Hematopoietic multipotent progenitor cell treated with erythropoietin and hydrocortisone succinate and interleukin-3 and kit ligand, for 15 days (in vitro differentiated cells): Measurements from ENCODE around the gene LIN37.
"Not testable (repeated sequence)": the region's sequence is repeated elsewhere in the genome, so short reads cannot be mapped to it uniquely, and the experiment has no call there.

Source experiments
- DNase-seq: peaks from one replicate; pipeline ENCODE4 v3.0.0-alpha.2; 2015; ENCODE audit warnings: low spot score

Gene LIN37

DNA sequence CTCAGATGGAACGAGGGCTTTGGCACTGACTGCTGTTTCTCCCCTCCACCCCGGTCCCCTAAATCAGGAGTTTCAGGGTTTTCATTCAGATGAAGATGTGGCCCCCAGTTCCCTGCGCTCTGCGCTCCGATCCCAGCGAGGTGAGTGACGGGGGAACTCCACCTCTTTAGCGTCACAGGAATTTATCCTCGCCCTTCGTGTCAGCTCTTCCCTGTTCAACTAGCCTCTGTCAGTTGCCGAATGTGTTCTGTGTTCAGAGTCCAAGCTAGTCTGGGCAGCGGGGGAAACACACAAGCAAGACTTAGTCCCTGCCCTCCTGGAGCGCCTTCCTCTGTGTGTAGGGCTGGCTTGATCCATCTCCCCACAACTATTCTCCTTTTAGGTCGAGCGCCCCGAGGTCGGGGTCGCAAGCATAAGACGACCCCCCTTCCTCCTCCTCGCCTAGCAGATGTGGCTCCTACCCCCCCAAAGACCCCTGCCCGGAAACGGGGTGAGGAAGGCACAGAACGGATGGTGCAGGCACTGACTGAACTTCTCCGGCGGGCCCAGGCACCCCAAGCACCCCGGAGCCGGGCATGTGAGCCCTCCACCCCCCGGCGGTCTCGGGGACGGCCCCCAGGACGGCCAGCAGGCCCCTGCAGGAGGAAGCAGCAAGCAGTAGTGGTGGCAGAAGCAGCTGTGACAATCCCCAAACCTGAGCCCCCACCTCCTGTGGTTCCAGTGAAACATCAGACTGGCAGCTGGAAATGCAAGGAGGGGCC is 28.8 kb upstream of the LIN37 start:
- no peak for DNase-seq

DNA sequence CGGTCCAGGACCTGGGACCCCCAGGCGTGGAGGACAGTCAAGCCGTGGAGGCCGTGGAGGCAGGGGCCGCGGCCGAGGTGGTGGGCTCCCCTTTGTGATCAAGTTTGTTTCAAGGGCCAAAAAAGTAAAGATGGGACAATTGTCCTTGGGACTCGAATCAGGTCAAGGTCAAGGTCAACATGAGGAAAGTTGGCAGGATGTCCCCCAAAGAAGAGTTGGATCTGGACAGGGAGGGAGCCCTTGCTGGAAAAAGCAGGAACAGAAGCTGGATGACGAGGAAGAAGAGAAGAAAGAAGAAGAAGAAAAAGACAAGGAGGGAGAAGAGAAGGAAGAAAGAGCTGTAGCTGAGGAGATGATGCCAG is 28.2 kb upstream of the LIN37 start:
- no peak for DNase-seq

DNA sequence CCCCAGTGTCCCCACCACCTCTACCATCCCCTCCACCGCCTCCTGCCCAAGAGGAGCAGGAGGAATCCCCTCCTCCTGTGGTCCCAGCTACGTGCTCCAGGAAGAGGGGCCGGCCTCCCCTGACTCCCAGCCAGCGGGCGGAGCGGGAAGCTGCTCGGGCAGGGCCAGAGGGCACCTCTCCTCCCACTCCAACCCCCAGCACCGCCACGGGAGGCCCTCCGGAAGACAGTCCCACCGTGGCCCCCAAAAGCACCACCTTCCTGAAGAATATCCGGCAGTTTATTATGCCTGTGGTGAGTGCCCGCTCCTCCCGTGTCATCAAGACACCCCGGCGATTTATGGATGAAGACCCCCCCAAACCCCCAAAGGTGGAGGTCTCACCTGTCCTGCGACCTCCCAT is 27.7 kb upstream of the LIN37 start:
- no peak for DNase-seq

DNA sequence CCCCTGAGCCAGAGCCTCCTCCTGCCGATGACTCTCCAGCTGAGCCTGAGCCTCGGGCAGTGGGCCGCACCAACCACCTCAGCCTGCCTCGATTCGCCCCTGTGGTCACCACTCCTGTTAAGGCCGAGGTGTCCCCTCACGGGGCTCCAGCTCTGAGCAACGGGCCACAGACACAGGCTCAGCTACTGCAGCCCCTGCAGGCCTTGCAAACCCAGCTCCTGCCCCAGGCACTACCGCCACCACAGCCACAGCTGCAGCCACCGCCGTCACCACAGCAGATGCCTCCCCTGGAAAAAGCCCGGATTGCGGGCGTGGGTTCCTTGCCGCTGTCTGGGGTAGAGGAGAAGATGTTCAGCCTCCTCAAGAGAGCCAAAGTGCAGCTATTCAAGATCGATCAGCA is 27.0 kb upstream of the LIN37 start:
- no peak for DNase-seq

DNA sequence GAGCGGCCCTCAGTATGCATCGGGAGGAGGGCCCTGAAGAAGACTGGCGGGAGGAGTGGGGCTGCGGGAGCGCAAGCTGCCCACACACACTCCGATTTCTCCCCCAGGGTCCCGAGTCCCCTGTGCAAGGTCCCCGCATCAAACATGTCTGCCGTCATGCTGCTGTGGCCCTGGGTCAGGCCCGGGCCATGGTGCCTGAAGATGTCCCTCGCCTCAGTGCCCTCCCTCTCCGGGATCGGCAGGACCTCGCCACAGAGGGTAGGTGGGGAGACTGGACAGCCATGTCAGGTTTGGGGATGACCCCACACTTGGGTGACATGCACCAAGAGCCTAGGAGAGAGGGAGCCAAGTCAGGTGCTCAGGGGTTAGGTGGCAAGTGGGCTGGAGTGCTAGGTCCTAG is 25.9 kb upstream of the LIN37 start:
- DNase-seq = no peak

DNA sequence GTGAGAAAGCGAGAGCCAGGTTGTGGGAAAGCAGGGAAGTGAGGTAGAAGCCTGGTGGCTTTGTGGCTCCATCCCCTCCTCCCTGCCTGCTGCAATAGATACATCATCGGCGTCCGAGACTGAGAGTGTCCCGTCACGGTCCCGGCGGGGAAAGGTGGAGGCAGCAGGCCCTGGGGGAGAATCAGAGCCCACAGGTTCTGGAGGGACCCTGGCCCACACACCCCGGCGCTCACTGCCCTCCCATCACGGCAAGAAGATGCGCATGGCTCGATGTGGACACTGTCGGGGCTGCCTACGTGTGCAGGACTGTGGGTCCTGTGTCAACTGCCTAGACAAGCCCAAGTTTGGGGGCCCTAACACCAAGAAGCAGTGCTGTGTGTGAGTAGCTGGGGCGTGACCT is 25.5 kb upstream of the LIN37 start:
- DNase-seq = no peak

DNA sequence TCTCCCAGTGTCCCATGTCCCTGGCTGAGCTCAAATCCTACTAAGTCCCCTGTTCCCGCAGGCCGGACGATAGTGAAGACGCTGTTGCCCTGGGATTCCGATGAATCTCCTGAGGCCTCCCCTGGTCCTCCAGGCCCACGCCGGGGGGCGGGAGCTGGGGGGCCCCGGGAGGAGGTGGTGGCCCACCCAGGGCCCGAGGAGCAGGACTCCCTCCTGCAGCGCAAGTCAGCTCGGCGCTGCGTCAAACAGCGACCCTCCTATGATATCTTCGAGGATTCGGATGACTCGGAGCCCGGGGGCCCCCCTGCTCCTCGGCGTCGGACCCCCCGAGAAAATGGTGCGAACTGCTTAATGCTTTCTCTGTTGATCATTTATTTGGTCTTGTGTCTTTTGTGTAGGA is 24.7 kb upstream of the LIN37 start:
- no peak for DNase-seq

DNA sequence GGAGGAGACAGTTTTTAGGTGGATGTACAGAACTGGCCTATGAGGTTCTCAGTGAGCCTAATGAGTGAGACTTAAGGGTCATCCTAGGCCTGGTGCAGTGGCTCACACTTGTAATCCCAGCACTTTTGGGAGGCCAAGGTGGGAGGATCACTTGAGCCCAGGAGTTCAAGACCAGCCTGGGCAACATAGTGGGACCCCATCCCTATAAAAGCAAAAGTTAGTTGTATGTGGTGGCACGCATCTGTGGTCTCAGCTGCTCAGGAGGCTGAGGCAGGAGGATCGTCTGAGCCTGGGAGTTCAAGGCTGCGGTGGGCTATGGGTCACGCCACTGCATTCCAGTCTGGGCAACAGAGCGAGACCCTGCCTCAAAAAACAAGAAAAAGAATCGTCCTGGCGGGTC is 24.2 kb upstream of the LIN37 start:
- DNase-seq = not testable (repeated sequence)

DNA sequence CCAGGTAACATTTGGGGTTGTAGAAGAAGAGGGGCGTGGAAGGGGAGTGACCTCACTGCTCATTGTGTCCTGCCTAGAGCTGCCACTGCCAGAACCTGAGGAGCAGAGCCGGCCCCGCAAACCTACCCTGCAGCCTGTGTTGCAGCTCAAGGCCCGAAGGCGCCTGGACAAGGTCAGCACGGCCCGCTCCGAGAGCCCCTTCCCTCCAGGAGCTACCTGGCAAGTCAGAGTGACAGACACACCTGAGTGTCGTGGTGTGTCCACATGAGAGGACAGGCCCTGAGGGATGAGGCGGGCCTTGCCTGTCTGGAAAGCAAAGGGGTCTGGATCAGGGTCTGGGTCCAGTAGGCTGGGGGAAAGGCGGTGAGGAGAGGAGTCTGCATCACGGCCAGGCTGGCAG is 23.8 kb upstream of the LIN37 start:
- no peak for DNase-seq

DNA sequence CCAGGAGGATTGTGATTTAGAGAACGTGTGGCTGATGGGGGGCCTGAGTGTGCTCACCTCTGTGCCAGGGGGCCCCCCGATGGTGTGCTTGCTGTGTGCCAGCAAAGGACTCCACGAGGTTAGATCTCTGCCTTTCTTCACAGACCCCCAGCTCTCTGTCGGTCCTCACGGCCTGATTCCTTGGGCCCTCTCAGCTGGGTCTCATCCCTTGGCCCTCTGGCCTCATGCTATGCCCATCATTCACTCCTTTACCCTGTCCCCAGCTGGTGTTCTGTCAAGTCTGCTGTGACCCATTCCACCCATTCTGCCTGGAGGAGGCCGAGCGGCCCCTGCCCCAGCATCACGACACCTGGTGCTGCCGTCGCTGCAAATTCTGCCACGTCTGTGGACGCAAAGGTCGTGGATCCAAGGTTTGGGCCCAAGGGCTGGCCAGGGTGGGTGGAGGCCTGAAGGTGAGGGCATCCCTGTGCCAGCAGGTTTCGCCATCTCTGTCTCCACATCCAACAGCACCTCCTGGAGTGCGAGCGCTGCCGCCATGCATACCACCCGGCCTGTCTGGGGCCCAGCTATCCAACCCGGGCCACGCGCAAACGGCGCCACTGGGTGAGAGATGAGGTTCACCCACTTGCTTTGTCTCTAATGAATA is 23.0 kb upstream of the LIN37 start:
- DNase-seq = no peak

DNA sequence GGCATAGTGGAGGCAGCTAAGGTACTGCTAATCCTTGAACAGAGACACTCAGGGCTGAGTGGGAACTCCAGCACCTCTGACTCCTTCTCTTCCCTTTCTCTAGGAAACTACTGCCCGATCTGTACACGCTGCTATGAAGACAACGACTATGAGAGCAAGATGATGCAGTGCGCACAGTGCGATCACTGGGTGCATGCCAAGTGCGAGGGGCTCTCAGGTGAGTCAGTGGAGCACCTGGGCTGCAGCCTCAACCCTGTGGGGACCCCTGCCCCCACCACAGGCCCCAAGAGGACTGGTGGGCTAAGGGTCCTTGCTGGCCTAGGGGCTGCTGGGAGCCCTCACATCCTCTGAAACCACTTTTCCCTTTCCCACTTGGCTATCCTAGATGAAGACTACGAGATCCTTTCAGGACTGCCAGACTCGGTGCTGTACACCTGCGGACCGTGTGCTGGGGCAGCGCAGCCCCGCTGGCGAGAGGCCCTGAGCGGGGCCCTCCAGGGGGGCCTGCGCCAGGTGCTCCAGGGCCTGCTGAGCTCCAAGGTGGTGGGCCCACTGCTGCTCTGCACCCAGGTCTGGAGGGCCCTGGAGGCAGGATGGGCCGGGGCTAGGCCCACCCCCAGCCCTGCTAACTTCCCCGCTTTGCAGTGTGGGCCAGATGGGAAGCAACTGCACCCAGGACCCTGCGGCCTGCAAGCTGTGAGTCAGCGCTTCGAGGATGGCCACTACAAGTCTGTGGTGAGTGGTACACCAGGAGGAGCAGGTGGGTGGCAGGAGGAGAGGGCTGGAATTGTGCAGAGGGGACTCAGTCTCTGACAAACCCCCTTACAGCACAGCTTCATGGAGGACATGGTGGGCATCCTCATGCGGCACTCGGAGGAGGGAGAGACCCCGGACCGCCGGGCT is 21.1 kb upstream of the LIN37 start:
- no peak for DNase-seq

DNA sequence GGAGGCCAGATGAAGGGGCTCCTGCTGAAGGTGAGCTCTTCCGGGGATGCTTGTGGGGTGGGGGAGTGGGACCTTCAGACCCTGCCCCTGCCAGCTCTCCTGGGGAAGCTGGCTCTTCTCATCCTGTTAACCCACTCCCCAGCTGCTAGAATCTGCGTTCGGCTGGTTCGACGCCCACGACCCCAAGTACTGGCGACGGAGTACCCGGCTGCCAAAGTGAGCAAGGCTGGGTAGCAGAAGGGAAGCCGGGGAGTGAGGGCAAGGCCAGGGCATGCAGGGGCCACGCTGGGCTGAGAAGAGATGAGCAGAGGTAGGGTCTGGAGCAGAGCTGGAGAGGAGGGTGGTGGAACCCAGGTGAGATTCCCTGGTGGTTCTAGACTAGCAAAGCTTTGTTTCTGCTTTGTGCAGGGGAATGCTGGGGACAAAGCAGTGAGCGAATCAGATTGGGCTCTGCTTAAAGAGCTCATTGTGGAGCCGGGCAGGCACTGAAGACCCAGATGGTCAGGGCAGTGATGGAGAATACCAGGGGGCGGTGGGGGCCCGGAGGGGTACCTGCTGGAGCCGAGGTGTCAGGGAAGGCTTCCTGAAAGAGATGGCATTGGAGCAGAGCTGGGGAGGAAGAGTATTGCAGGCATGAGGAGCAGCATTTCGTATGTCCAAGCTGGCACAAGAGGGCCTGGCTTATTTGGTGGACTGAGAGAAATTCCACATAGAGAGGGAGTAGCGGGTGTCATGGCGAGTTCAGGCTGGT is 20.2 kb upstream of the LIN37 start:
- no peak for DNase-seq

DNA sequence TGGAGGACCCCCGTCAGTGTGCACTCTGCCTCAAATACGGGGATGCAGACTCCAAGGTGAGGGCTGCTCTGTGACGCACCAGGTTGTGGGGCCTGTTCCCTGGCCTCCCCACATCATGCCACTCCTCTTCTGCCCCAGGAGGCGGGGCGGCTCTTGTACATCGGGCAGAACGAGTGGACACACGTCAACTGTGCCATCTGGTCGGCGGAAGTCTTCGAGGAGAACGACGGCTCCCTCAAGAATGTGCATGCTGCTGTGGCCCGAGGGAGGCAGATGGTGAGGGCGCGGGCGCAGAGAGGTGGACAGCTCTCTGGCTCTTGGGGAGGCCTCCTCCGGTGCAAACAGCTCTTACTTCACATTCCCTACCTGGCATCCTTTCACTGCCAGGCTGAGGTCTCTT is 19.4 kb upstream of the LIN37 start:
- DNase-seq = no peak

DNA sequence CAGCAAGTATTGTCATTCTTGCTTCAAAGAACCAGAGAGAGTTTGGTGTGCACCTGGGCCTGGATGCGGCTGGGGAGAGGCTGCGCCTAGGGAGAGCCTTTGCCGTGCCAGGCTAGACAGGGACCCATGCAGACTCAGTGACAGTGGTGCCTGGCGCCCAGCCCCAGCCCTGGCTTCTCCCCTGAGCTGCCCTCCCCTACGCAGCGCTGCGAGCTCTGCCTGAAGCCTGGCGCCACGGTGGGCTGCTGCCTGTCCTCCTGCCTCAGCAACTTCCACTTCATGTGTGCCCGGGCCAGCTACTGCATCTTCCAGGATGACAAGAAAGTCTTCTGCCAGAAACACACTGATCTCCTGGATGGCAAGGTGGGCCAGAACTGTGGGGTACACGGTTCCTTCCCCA is 18.6 kb upstream of the LIN37 start:
- no peak for DNase-seq

DNA sequence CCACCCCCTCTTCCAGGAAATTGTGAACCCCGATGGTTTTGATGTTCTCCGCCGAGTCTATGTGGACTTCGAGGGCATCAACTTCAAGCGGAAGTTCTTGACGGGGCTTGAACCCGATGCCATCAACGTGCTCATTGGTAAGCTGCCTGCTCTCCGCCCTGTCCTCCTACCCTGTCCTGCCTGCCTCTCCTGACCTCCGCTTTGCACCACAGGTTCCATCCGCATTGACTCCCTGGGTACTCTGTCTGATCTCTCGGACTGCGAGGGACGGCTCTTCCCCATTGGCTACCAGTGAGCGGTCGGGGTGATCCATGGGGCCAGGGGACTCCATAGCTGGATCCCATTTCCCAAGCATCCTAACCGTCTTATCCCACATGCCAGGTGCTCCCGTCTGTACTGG is 18.1 kb upstream of the LIN37 start:
- DNase-seq = no peak

DNA sequence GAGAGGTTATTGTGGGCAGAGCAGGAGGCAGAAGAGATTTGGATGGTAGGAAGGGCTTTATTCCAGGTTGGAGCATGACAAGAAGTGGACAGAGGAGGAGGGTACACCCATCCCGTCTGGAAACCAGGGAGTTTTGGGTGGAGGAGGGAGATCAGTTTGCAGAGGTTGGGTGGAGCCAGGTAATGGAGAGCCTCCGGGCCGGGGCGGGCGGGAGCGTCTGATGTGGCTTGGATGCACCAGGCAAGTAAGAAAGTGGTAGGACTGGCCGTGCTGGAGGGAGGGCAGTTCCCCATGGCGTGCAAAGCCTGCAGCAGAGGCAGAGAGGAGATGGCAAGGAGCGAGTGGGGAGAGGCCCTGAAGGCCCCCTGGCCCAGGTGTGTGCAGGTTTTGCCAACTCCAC is 17.0 kb upstream of the LIN37 start:
- DNase-seq = no peak

DNA sequence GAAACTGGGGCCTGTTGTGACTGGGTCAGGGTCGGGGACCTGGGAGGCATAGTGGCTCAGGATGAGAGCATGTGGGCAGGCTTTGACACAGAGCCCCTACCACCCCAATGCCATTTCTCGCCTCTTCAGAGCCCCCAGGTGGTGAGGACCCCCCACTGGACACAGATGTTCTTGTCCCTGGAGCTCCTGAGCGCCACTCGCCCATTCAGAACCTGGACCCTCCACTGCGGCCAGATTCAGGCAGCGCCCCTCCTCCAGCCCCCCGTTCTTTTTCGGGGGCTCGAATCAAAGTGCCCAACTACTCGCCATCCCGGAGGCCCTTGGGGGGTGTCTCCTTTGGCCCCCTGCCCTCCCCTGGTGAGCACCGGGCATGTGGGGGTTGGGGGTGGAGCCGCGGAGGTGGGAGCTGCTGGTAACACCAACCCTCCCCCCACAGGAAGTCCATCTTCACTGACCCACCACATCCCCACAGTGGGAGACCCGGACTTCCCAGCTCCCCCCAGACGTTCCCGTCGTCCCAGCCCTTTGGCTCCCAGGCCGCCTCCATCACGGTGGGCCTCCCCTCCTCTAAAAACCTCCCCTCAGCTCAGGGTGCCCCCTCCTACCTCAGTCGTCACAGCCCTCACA is 16.5 kb upstream of the LIN37 start:
- no peak for DNase-seq

DNA sequence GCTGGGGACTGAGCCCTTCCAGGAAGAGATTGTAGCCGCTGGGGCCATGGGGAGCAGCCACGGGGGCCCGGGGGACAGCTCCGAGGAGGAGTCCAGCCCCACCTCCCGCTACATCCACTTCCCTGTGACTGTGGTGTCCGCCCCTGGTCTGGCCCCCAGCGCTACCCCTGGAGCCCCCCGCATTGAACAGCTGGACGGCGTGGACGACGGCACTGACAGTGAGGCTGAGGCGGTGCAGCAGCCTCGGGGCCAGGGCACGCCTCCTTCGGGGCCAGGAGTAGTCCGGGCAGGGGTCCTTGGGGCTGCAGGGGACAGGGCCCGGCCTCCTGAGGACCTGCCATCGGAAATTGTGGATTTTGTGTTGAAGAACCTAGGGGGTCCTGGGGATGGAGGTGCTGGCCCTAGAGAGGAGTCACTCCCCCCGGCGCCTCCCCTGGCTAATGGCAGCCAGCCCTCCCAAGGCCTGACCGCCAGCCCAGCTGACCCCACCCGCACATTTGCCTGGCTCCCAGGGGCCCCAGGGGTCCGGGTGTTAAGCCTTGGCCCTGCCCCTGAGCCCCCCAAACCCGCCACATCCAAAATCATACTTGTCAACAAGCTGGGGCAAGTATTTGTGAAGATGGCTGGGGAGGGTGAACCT is 15.7 kb upstream of the LIN37 start:
- no peak for DNase-seq

DNA sequence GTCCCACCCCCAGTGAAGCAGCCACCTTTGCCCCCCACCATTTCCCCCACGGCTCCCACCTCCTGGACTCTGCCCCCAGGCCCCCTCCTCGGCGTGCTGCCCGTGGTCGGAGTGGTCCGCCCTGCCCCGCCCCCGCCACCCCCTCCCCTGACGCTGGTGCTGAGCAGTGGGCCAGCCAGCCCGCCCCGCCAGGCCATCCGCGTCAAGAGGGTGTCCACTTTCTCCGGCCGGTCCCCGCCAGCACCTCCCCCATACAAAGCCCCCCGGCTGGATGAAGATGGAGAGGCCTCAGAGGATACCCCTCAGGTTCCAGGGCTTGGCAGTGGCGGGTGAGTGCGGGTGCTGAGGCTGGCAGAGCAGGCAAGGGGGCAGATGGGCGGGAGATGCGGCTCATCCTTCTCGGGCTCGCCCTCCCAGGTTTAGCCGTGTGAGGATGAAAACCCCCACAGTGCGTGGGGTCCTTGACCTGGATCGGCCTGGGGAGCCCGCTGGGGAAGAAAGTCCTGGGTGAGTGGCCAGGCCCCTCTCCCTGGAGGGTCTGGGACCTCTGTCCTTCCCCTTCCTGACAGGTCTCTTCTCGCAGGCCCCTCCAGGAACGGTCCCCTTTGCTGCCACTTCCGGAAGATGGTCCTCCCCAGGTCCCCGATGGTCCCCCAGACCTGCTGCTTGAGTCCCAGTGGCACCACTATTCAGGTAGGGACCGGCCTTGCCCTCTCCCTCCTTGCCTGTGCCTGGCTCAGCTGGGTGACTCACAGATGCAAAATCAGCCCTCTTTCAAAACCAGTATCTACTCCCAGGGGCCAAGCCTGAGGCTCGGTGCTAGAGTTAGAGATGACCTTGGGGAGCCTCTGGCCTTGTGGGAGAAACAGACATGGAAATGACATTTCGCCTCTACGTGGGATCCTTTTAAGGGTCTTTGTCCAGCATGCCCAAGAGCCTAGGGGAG is 14.9 kb upstream of the LIN37 start:
- no peak for DNase-seq

DNA sequence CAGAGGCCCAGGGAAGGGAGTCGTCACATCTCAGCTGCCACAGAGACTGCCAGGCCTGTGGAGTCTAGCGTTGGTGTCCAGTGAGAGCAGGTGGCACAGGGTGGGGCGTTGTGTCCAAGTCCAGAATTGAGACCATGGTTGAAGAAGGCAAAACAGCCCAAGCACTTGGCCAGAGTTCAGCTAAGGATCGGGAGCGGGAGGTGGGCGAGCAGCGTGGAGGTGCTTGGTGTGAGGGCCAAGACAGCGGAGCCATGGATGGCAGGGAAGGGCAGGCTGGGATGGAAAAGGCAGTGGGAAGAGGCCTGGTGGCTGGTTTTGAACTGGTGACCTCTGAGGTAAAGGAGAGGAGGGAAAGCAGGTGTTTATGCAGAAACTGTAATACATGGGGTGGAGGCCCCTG is 14.1 kb upstream of the LIN37 start:
- no peak for DNase-seq
